Measurements from ENCODE around the gene CDH9.

- TF ChIP-seq CTCF (conservative IDR thresholded peaks at IDR 0.05): no peak
- no peak for TF ChIP-seq EZH2 (IDR thresholded peaks at IDR 0.05; ENCODE audit: low read depth)
Observed at GRCh38 chr5:27010646-27011045, 27.7 kb downstream of the CDH9 start.
